HepG2 (cell line): ENCODE results near the gene MYH9. TPM values are rescaled to one million over a fixed set of nuclear protein-coding genes. Genes with fewer than 3 reads are reported as not detected.

ENCODE experiments used
- AKAP8 ChIP-seq: sonication (generic); formaldehyde crosslinking; IDR thresholded peaks from 2 replicates; pipeline ENCODE4 v1.5.1; 2020; ENCODE audit warnings: mild to moderate bottlenecking, missing genetic modification reagents
- ARNTL ChIP-seq: sonication (generic); formaldehyde crosslinking; IDR thresholded peaks from 2 replicates; pipeline ENCODE4 v1.4.0; 2020; ENCODE audit warnings: mild to moderate bottlenecking, missing genetic modification reagents
- ATF1 ChIP-seq: IDR thresholded peaks from 2 replicates; pipeline ENCODE4 v1.6.1; 2016; ENCODE audit warnings: mild to moderate bottlenecking, control low read depth
- BATF2 ChIP-seq: sonication (generic); formaldehyde crosslinking; IDR thresholded peaks from 2 replicates; pipeline ENCODE4 v1.8.0; 2022; ENCODE audit warnings: mild to moderate bottlenecking, missing genetic modification reagents, moderate library complexity
- FOXA3 ChIP-seq: IDR thresholded peaks from 2 replicates; pipeline ENCODE4 v1.6.1; 2016; ENCODE audit warnings: missing genetic modification reagents, missing compliant biosample characterization
- HMG20B ChIP-seq: conservative IDR thresholded peaks from 2 replicates; pipeline ENCODE4 v1.6.1; 2016; ENCODE audit warnings: missing genetic modification reagents, missing compliant biosample characterization
- MEIS2 ChIP-seq: sonication (generic); formaldehyde crosslinking; IDR thresholded peaks from 2 replicates; pipeline ENCODE4 v1.9.0; 2021; ENCODE audit warnings: mild to moderate bottlenecking, missing genetic modification reagents
- MIER3 ChIP-seq: IDR thresholded peaks from 2 replicates; pipeline ENCODE4 v1.6.1; 2016; ENCODE audit warnings: missing compliant biosample characterization, borderline replicate concordance
- MTF1 ChIP-seq: sonication (generic); formaldehyde crosslinking; IDR thresholded peaks from 2 replicates; pipeline ENCODE4 v1.5.0; 2020; ENCODE audit warnings: missing genetic modification reagents
- NBN ChIP-seq: fragments of 450-650 bp; conservative IDR thresholded peaks from 2 replicates; pipeline ENCODE4 v1.6.1; 2017
- TOE1 ChIP-seq: sonication (generic); formaldehyde crosslinking; IDR thresholded peaks from 2 replicates; pipeline ENCODE4 v1.4.0; 2020; ENCODE audit warnings: mild to moderate bottlenecking, missing genetic modification reagents
- ZBTB44 ChIP-seq: sonication (generic); formaldehyde crosslinking; IDR thresholded peaks from 2 replicates; pipeline ENCODE4 v1.4.0; 2020; ENCODE audit warnings: missing genetic modification reagents
- ZNF136 ChIP-seq: sonication (generic); formaldehyde crosslinking; IDR thresholded peaks from 2 replicates; pipeline ENCODE4 v1.8.1; 2022; ENCODE audit warnings: low read depth, mild to moderate bottlenecking, moderate library complexity, missing genetic modification reagents
- ZNF142 ChIP-seq: sonication (generic); formaldehyde crosslinking; IDR thresholded peaks from 2 replicates; pipeline ENCODE4 v1.4.0; 2020; ENCODE audit warnings: missing genetic modification reagents
- ZNF235 ChIP-seq: sonication (generic); formaldehyde crosslinking; IDR thresholded peaks from 2 replicates; pipeline ENCODE4 v1.8.1; 2023; ENCODE audit warnings: mild to moderate bottlenecking, missing genetic modification reagents, borderline replicate concordance
- ZNF501 ChIP-seq: sonication (generic); formaldehyde crosslinking; IDR thresholded peaks from 2 replicates; pipeline ENCODE4 v1.5.1; 2020; ENCODE audit warnings: mild to moderate bottlenecking, moderate library complexity, missing genetic modification reagents
- polyA plus RNA-seq, 8 experiments: library from polyadenylated mRNA; depleted of rRNA in 3 of 8; stranded (reverse) in 7 of 8; unstranded in 1 of 8; fragments of >200 nt; fragmentation: Illumina TruSeq in 4 of 8; extraction: Trizol in 4 of 8; gene quantifications; 2 replicates each; pipeline versions ENCODE4 v1.2.1 to v1.2.3, GENCODE V29; 2011 to 2016; ENCODE audit warnings: low read depth in 4 of 8, missing spikeins in 1 of 8, mixed read lengths in 1 of 8; ENCODE audit not compliant: insufficient read depth in 1 of 8
- total RNA-seq, 5 experiments: library from RNA; depleted of rRNA; stranded (reverse); fragments of >200 nt; fragmentation: Illumina TruSeq; extraction: Trizol; gene quantifications; 2 replicates each; pipeline ENCODE4 v1.2.3, GENCODE V29; 2016; ENCODE audit warnings: low read depth in 1 of 5
- TF ChIP-seq, protein P1 (sequence below): sonication (generic); formaldehyde crosslinking; IDR thresholded peaks from 2 replicates; pipeline ENCODE4 v1.4.0; 2020; ENCODE audit warnings: mild to moderate bottlenecking, missing genetic modification reagents, borderline replicate concordance

The MYH9 gene
- total and polyA plus RNA-seq, 2 of the 13 experiments (the other 11 are each of a cell fraction or from before 2014, with no cell fraction given): 50.7 to 98.5 TPM

DNA sequence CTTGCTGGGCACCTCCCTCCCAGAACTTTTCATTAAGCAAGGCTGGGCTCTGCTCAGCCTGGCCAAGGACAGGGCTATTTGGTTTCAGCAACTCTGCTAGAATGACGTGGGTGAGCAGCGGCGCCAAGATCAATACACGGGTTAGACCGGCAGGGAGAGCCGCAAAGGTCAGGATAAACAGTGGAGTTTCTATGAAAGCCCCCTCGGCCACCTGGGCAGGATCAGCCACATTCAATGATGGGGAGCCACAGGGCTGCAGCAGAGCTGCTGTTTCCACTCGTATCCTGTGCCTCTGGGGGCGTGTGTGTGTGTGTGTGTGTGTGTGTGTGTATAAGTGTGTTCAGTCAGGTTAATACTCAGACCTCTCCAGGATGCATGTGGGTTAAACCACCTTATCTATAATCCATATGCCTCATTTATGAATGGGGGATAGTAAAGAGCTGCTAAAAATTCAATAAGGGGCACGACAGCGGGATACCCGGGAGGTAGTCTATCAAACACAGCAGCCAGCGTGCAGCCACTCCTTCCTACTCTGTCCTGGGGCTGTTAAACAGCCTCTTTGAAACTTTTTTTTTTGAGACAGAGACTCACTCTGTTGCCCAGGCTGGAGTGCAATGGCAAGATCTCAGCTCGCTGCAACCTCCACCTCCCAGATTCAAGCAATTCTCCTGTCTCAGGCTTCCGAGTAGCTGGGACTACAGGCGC is 34.8 kb downstream of the MYH9 start (continued):
- TF ChIP-seq, protein P1, sequence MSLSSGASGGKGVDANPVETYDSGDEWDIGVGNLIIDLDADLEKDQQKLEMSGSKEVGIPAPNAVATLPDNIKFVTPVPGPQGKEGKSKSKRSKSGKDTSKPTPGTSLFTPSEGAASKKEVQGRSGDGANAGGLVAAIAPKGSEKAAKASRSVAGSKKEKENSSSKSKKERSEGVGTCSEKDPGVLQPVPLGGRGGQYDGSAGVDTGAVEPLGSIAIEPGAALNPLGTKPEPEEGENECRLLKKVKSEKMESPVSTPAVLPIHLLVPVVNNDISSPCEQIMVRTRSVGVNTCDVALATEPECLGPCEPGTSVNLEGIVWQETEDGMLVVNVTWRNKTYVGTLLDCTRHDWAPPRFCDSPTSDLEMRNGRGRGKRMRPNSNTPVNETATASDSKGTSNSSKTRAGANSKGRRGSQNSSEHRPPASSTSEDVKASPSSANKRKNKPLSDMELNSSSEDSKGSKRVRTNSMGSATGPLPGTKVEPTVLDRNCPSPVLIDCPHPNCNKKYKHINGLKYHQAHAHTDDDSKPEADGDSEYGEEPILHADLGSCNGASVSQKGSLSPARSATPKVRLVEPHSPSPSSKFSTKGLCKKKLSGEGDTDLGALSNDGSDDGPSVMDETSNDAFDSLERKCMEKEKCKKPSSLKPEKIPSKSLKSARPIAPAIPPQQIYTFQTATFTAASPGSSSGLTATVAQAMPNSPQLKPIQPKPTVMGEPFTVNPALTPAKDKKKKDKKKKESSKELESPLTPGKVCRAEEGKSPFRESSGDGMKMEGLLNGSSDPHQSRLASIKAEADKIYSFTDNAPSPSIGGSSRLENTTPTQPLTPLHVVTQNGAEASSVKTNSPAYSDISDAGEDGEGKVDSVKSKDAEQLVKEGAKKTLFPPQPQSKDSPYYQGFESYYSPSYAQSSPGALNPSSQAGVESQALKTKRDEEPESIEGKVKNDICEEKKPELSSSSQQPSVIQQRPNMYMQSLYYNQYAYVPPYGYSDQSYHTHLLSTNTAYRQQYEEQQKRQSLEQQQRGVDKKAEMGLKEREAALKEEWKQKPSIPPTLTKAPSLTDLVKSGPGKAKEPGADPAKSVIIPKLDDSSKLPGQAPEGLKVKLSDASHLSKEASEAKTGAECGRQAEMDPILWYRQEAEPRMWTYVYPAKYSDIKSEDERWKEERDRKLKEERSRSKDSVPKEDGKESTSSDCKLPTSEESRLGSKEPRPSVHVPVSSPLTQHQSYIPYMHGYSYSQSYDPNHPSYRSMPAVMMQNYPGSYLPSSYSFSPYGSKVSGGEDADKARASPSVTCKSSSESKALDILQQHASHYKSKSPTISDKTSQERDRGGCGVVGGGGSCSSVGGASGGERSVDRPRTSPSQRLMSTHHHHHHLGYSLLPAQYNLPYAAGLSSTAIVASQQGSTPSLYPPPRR (CRISPR knock-in tag): peak; percentile 81
- TF ChIP-seq NBN (no peak), MIER3 (CRISPR knock-in tag) (0 out of 2 replicates have a peak, but pooled peaks have one; percentile 25), MEIS2 (CRISPR knock-in tag) (peak; percentile 85; the same call in 1 of the 2 replicates), MTF1 (CRISPR knock-in tag) (no peak), BATF2 (no peak), ARNTL (CRISPR knock-in tag) (0 out of 2 replicates have a peak, but pooled peaks have one; percentile 22), TOE1 (CRISPR knock-in tag) (no peak), ZBTB44 (CRISPR knock-in tag) (no peak), ZNF142 (no peak), ZNF501 (CRISPR knock-in tag) (no peak), ZNF235 (CRISPR knock-in tag) (no peak), HMG20B (CRISPR knock-in tag) (no peak), ZNF136 (no peak), AKAP8 (CRISPR knock-in tag) (no peak), ATF1 (CRISPR knock-in tag) (no peak), FOXA3 (CRISPR knock-in tag) (peak; percentile 76)
